NAMALWA (cell line): ENCODE data around the gene KBTBD8.

Experiments
- DNase-seq: peaks from one replicate; pipeline ENCODE4 v3.0.0-alpha.2; 2015; ENCODE audit warnings: low spot score

KBTBD8 gene

DNA sequence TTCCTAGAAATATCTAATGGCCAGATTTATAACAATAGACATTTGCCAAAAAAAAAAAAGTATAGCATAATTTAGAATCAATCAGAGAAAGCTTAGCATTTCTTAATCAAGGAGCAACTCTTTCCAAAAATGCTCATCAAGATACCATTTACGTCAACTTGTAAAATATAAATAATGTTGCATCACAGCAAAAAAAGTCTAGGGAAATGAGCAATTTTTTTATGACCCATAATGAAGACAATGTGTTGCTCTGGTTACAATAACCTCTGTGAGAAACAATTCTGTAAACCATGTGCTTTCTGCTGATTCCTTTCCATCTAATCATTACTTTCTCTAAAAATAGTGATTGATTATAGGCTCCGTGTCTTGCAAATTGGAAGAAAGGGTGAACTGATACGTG, 36.3 kb downstream of the KBTBD8 start:
- no peak for DNase-seq

GRCh38 chr3:67037615-67038014, 39.5 kb downstream of the KBTBD8 start:
- DNase-seq, result peak; percentile 18

GRCh38 chr3:67044295-67044694, 46.2 kb downstream of the KBTBD8 start:
- no peak for DNase-seq

- no peak for DNase-seq
Observed at GRCh38 chr3:67044955-67045354, 46.8 kb downstream of the KBTBD8 start.

GRCh38 chr3:67045711-67046465, 47.8 kb downstream of the KBTBD8 start:
- peak; percentile 65 for DNase-seq

DNA sequence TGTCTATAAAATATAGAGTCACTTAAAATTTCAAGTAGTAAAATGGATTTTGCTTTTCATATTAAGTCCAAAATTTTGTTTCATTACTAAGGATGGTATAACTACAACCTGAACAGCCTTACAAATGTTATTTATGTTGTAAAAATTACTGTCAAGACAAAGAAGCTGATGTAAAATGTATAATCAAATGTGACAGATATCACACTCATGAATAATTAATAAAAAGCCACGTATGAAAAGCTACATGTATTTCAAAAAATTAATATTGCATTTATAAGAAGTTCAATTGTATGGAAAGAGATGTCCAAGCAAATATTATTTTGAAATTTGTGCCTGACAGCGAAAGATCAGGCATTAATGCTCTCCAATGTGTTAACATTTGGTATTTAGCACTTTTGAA, 48.9 kb downstream of the KBTBD8 start:
- DNase-seq, result no peak

DNA sequence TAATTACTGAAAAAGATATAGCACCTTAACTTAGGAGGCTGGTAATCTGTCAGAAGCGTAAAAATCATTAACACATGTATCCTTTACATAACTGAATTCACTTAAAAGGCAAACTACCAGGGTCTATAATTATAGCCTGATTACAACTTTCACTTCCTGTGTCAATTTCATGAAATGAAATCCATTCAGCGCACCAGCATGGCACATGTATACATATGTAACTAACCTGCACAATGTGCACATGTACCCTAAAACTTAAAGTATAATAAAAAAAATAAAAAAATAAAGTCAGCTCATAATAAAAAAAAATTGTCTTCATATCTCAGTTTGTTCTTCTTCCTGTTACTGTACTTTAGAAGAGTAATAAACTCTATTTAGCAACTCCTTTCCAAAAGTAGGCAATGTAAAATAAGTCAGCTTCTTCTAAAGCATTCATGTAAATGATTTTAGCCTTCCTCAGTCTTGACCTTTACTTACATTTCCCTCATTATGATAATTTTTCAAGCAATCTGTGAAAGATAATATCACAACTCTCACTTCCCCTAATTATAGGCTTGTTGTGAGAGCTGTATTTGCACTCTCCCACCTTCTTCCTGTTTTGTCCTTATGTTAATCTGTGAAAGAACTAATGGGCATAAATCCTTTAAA, 50.1 kb downstream of the KBTBD8 start:
- peak; percentile 75 for DNase-seq

DNA sequence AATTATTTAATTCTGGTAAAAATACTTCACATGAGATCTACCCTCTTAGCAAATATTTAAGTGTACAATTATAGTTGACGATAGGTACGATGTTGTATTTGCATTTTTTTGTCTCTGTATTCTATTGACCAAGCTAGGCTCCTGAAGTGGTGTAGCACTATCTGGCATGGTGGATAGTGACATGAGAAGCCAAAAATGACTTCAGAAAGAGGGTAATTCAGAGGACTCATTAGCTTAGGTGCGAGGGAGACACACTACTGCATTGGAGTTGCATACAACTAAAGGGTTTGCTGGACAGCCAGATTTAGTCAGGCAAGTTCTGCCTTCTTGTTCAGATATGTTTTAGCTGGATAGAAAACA, 50.6 kb downstream of the KBTBD8 start:
- DNase-seq, result peak; percentile 66

- no peak for DNase-seq
Observed at GRCh38 chr3:67059443-67059842, 61.3 kb downstream of the KBTBD8 start.
